ENCODE data around the gene MEGF11. TPM values are rescaled to one million over a fixed set of nuclear protein-coding genes. Genes with fewer than 3 reads are reported as not detected.

MEGF11 gene
- total RNA-seq, 1 experiment from 2014 or later = not detected

DNA sequence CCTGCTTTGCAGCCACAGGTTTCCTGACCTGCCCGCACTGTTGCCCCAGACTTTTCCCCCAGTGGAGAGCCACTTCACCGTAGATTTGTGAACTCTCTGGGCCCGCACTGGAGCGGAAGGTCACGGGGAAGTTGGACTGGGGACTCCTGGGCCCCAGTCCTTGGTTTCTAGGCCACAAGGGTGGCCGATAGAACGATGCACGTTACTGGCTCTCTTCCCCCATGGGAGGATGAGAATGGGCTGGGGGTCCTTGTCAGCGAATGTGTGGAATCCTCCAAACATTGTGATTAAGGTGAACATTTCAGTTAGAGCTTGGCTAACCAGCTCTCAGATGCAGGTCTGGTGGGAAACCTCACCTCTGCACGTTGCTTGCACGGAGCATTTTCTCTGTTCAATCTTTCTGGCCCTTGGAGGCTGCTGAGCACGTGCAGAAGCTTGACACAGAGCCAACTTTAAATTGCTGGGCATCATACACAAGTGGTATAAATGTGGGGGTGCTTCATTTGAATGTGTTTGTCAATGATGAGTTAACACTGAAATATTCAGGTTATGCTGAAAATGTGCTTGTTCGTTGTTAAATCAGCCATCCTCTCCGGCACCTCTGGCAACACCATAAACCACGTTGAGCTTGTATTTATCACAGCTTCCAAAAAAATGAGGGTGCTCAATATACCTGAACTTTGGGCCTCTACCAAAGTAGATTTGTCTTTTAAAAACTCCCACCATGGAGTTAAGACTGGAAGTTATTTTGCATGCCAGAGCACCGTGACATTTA lies 40.8 kb upstream of the MEGF11 start:
- H3K79me2 ChIP-seq (ENCODE audit: low read length) = peaks cover 38% of the 10 kb centered on the region
- H3K9me3 ChIP-seq (ENCODE audit: low read length) = no peaks in the 10 kb centered on the region
- peaks cover 27% of the 10 kb centered on the region for H3K4me1 ChIP-seq (ENCODE audit: insufficient read depth, low read length)
- TF ChIP-seq, protein P1, sequence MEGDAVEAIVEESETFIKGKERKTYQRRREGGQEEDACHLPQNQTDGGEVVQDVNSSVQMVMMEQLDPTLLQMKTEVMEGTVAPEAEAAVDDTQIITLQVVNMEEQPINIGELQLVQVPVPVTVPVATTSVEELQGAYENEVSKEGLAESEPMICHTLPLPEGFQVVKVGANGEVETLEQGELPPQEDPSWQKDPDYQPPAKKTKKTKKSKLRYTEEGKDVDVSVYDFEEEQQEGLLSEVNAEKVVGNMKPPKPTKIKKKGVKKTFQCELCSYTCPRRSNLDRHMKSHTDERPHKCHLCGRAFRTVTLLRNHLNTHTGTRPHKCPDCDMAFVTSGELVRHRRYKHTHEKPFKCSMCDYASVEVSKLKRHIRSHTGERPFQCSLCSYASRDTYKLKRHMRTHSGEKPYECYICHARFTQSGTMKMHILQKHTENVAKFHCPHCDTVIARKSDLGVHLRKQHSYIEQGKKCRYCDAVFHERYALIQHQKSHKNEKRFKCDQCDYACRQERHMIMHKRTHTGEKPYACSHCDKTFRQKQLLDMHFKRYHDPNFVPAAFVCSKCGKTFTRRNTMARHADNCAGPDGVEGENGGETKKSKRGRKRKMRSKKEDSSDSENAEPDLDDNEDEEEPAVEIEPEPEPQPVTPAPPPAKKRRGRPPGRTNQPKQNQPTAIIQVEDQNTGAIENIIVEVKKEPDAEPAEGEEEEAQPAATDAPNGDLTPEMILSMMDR (conservative IDR thresholded peaks at IDR 0.05; ENCODE audit: low read depth, low read length) = no peak
- TF ChIP-seq EZH2 (IDR thresholded peaks at IDR 0.05; ENCODE audit: low read length, unreplicated experiment) (no peak), EZH2phosphoT487 (IDR thresholded peaks at IDR 0.05; ENCODE audit: borderline replicate concordance, low read length) (no peak)
- no peaks in the 10 kb centered on the region for H3K9me2 ChIP-seq (replicated peaks; ENCODE audit: low read length)
- peak overlapping the region; percentile 64 for H3K27ac ChIP-seq (ENCODE audit: low read length)
- peak overlapping the region; percentile 85 for H3K9ac ChIP-seq (ENCODE audit: low read length)
- ChIA-PET CTCF (no interaction called here), POLR2A (ENCODE audit: unreplicated experiment) (no interaction called here)
- H3F3A ChIP-seq (ENCODE audit: low read length, unreplicated experiment) = no peaks in the 10 kb centered on the region
- DNase-seq (peak; percentile 63), ATAC-seq (peak; percentile 34)
- intact Hi-C loops (cut with micrococcal nuclease) = loop anchor here (10.0 kb wide), 1 partner anchor 210 kb away; the partner anchor contains the start of genes RPL4 and ZWILCH
- peak overlapping the region; percentile 99 for H3K4me2 ChIP-seq (ENCODE audit: low read length)
- H3K36me3 ChIP-seq (ENCODE audit: low read depth, low read length) = peaks cover 2% of the 10 kb centered on the region; the same call in 1 of the 2 replicates
- peak overlapping the region; percentile 88 for H2AFZ ChIP-seq (ENCODE audit: low read length)
- H4K20me1 ChIP-seq (ENCODE audit: low read length) = no peaks in the 10 kb centered on the region
- no peaks in the 10 kb centered on the region for H3K27me3 ChIP-seq (ENCODE audit: low read length)
- peak overlapping the region; percentile 86 for H3K4me3 ChIP-seq (ENCODE audit: low read length)
- no TSS peak for BruUV-seq (replicated peaks)

DNA sequence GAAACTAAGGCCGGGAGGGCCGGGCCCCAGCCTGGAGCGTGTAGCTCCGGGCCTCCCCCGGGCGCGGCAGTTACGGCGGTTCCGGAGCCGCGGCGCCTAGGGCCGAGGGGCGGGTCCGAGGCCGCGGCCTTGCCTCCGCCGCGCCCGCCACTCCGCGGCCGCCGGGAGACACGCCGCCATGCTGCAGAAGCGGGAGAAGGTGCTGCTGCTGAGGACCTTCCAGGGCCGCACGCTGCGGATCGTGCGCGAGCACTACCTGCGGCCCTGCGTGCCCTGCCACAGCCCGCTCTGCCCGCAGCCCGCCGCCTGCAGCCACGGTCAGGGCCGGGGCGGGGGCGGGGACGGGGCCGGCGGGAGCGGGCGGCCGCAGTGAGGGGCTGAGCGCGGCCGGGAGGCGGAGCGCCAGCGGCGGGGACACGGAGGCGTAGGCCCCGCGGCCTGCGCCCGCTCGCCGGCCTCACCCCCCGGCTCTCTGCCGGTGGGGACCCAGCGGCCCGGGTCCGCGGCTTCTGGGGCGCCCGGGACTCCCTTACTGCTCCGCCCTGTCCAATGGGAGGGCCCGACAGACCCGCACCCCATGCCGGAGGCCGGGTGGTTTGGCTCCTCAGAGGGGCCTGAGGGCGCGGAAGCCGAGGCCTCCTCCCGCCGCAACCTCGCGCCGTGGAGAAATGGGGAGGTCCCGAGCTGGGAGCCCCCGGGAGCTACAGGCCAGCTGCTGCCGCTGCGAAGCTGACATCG lies 40.0 kb upstream of the MEGF11 start, which contains the start of gene DIS3L:
Gene DIS3L, plus strand, starts transcription at position 150 of the 738 bp plus-strand sequence. Its CDS starts 29 bp downstream, at position 179.
- intact Hi-C loops (cut with micrococcal nuclease) = loop anchor here (10.0 kb wide), 1 partner anchor 211 kb away; the partner anchor contains the start of genes RPL4 and ZWILCH
- Histone ChIP-seq H3K27ac (ENCODE audit: low read length) (peak within 1 kb of the TSS; percentile 64), H3K4me1 (ENCODE audit: insufficient read depth, low read length) (peaks cover 27% of the 10 kb centered on the region), H2AFZ (ENCODE audit: low read length) (peak within 1 kb of the TSS; percentile 89), H3K9me2 (replicated peaks; ENCODE audit: low read length) (no peaks in the 10 kb centered on the region), H3K9ac (ENCODE audit: low read length) (peak within 1 kb of the TSS; percentile 85), H4K20me1 (ENCODE audit: low read length) (no peaks in the 10 kb centered on the region), H3K79me2 (ENCODE audit: low read length) (peaks cover 38% of the 10 kb centered on the region), H3K4me2 (ENCODE audit: low read length) (peak within 1 kb of the TSS; percentile 99), H3K4me3 (ENCODE audit: low read length) (peak within 1 kb of the TSS; percentile 86), H3K9me3 (ENCODE audit: low read length) (no peaks in the 10 kb centered on the region), H3K36me3 (ENCODE audit: low read depth, low read length) (peaks cover 2% of the 10 kb centered on the region; the same call in 1 of the 2 replicates), H3K27me3 (ENCODE audit: low read length) (no peaks in the 10 kb centered on the region), H3F3A (ENCODE audit: low read length, unreplicated experiment) (no peaks in the 10 kb centered on the region)
- ATAC-seq (peak; percentile 78), DNase-seq (peak; percentile 59)
- no TSS peak for BruUV-seq (replicated peaks)
- POLR2A ChIA-PET (ENCODE audit: unreplicated experiment) = no interaction called here
- no peak for TF ChIP-seq EZH2 (IDR thresholded peaks at IDR 0.05; ENCODE audit: low read length, unreplicated experiment)
- TF ChIP-seq EZH2phosphoT487 (IDR thresholded peaks at IDR 0.05; ENCODE audit: borderline replicate concordance, low read length) = no peak
- CTCF ChIA-PET = no interaction called here
